Left hindlimb (tissue), 1 donor: ENCODE measurements around the gene BLOC1S2.
A peak's percentile ranks its signal among the peaks of the same experiment; 100 is the strongest.
"Not testable (repeated sequence)": the region's sequence is repeated elsewhere in the genome, so short reads cannot be mapped to it uniquely, and the experiment has no call there.

Experiments used
- DNase-seq: peaks from one replicate; pipeline ENCODE4 v3.0.0-alpha.2; 2018

The BLOC1S2 gene

DNA sequence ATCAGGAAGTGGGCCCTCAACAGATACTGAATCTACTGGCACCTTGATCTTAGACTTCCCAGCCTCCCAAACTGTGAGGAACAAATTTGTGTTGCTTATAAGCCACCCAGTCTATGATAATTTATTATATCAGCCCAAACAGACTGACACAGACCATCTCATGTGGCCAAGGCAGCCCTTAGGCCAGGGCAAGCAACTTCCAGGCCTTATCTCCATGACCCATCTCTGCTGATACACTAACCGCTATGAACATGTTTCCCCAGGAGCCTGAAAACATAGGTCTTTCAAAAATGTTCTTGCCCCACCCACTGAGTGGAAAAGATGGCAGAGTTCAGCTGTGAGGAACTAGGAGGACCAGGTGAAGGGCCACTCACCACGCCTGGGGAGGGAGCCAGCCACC is 3.2 kb upstream of the BLOC1S2 start:
- DNase-seq = no peak

GRCh38 chr10:100288196-100288595 is 1.7 kb upstream of the BLOC1S2 start:
- DNase-seq = no peak

GRCh38 chr10:100287756-100288155 is 1.3 kb upstream of the BLOC1S2 start:
- no peak for DNase-seq

DNA sequence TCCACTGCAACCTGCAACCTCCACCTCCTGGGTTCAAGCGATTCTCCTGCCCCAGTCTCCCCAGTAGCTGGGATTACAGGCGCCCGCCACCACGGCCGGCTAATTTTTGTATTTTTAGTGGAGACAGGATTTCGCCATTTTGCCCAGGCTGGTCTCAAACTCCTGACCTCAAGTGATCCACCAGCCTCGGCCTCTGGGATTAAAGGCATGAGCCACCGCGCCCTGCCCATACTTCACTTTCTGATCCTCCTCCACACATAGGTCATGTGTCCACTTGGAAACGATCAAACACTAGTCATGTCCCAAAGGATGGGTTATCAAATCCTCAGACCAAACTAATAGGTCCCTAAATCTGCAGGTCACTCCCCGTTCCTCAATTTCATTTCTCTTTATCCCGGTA is 1.2 kb downstream of the BLOC1S2 start:
- not testable (repeated sequence) for DNase-seq

DNA sequence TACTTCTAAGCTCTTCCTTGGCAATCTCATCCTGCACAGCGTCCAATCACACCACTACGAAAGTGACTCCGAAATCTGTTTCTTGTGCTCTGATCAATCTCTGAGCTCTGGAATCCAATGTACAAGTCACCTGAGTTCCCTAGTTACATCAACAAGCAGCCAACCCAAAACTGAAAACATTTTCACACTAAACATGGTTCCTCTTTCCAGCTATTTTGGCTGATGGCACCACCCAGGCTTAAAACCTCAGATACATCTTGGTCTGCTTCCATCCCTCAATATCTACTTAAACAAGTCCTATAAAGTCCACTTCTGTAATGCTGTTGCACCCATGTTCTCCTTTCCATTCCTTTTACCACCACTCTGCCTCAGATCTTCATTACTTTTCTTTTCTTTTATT is 3.6 kb downstream of the BLOC1S2 start:
- no peak for DNase-seq

DNA sequence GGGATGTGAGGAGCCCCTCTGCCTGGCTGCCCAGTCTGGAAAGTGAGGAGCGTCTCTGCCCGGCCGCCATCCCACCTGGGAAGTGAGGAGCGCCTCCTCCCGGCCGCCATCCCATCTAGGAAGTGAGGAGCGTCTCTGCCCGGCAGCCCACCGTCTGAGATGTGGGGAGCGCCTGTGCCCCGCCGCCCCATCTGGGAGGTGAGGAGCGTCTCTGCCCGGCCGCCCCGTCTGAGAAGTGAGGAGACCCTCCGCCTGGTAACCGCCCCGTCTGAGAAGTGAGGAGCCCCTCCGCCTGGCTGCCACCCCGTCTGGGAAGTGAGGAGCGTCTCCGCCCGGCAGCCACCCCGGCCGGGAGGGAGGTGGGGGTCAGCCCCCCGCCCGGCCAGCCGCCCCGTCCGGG is 9.5 kb downstream of the BLOC1S2 start:
- not testable (repeated sequence) for DNase-seq

DNA sequence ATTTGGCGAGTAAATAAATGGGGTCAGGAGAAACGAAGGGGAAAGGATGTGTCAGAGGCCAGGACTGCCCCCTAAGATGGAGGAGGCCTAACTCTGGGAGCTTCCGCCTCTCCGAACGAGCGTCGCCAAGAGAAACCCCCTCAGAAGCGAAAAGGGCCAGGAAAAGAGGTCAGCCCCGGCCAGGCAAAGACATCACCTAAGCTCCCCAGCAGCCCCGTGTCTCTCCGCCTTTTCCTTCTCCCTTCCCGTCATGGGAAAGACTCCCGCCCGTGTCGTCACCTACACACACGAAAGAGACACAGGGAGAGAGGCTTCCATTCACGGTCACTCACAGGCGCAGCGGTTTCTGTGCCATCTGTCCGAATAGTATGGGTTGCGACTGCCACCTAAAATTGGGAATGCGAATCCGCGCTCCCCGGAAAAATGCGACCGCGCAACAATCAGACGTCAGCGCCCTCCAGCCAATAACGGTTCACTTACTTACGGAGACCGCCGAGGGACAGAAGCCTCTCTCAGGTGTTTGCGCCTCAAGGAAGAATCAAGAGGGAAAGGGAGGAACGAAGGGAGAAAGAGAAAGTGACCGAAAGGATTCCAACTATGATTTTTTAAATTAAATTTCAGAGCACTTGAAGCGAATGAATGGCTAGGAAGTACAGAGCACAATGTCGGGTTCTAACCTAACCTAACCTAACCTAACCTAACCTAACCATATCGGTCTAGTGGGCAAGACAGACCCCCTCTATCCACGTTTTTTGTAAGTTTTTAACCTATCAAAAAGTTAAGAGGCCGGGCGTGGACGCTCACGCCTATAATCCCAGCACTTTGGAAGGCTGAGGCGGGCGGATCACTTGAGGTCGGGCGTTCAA is 19.0 kb downstream of the BLOC1S2 start, which contains the start of gene CWF19L1:
Gene CWF19L1 (minus strand): TSS at position 400 of the 866 bp plus-strand sequence. CDS start 45 bp downstream, at position 355.
- DNase-seq = peak; percentile 91

- no peak for DNase-seq
Observed at GRCh38 chr10:100265821-100266485, 20.5 kb downstream of the BLOC1S2 start.

DNA sequence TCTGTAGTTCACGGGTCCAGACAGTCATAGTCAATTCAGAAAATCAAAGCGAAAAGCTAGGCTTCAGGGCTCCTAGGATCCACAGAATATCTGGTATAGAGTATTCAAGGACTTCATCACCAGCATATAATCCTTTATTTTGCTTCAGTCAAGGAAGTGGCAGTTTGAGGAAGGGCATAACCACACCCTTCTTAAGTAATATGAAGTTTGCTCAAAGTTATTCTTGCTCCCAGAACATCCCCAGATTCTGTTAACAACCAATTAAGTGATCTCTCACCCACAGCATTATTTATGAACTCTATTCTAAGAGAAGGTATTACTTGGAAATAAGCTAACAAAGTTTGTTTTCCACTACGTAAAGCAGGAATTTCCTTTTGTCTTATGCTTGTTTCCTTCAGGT is 32.3 kb downstream of the BLOC1S2 start:
- DNase-seq = no peak

DNA sequence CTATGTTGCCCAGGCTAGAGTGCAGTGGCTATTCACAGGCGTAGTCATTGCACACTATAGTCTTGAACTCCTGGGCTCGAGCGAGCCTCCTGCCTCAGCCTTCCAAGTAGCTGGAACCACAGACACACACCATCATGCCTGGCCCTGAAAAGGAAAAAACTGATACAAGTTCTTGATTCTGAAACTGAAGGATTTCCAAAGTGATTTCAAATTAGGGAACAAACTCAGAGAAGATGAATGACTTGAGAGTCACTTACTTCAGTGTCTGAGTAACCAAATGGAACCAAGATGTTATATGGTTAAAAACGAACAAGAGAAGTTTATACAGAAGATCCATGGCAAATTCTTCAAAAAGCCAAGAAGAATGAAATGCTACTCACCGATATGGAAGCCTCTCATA is 33.4 kb downstream of the BLOC1S2 start:
- no peak for DNase-seq

GRCh38 chr10:100248820-100249219 is 37.7 kb downstream of the BLOC1S2 start:
- no peak for DNase-seq

- DNase-seq = no peak
Observed at GRCh38 chr10:100245484-100246220, 40.8 kb downstream of the BLOC1S2 start.

GRCh38 chr10:100239851-100240250 is 46.6 kb downstream of the BLOC1S2 start:
- DNase-seq = no peak

DNA sequence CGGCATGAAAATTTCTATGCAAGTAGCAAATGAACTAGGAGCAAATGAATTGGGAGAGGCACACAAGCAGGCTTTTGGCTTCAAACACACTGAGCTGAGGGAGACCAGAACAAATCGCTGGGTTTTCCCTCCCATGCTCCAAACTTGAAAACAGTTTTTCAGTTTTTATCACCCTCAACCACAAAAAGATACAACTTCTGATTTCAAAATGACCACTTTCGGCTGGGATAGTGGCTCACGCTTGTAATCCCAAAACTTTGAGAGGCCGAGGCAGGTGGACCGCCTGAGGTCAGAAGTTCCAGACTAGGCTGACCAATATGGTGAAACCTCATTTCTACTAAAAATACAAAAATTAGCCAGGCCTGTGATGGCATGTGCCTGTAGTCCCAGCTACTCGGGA is 48.1 kb downstream of the BLOC1S2 start:
- DNase-seq = no peak

DNA sequence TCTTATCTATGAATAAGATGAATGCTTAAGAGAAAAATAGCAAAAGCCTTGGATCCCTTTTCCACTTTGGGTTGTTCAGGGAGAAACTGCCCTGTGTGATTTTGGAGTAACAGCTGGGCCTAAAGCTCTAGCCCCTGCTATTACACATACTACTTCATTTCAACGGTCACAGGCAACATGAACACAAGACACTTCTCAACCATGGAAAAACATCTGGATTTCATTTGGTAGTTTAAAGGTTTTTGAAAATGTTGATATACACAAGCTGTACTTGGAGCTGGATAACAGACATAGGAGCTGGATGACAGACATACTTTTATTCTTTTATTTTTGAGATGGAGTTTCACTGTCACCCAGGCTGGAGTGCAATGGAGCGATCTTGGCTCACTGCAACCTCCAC is 54.4 kb downstream of the BLOC1S2 start:
- no peak for DNase-seq

- peak; percentile 35 for DNase-seq
Observed at GRCh38 chr10:100229819-100230422, 56.6 kb downstream of the BLOC1S2 start.

DNA sequence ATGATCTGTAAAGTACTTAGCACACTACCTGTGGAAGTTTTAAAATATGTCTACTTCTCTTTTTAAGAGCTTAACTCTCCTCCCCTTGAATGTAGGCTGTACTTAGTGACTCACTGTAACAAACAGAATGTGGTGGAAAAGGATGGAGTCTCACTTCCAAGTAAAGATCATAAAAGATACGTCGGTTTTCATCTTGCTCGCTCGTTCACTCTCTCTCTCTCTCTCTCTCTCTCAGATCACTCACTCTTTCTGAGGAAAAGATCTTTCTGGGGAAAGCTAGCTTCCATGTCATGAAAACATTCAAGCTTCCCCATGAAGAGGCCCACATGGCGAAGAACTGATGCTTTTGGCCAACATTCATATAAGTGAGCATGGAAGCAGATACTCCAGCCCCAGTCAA is 62.6 kb downstream of the BLOC1S2 start:
- no peak for DNase-seq
